OCI-LY7 (cell line): ENCODE measurements around the gene DPP10. TPM values are rescaled to one million over a fixed set of nuclear protein-coding genes. Genes with fewer than 3 reads are reported as not detected.

Source experiments
- BruUV-seq: library from RNA; stranded (reverse); fragments of 400-500 nt; replicated peaks from 2 replicates; lab custom pipeline; 2021; lab: Mats Ljungman, UMichigan
- CTCF ChIA-PET: fragments of 300-600 bp; sonication (Branson Sonifier 250); formaldehyde crosslinking; loops from one replicate; lab custom pipeline; 2022; ENCODE audit warnings: antibody characterized with exemption; ENCODE audit not compliant: unreplicated experiment; lab: Charles Lee
- POLR2A ChIA-PET: fragments of 300-600 bp; sonication (Branson Sonifier 250); formaldehyde crosslinking; loops from one replicate; lab custom pipeline; 2022; ENCODE audit warnings: antibody characterized with exemption; lab: Charles Lee
- DNase-seq: peaks from one replicate; pipeline ENCODE4 v3.0.0-alpha.2; 2015; ENCODE audit warnings: low spot score
- H2AFZ ChIP-seq: fragments of 200-600 bp; sonication (generic), shearing (Covaris generic); 2 replicates; pipeline ENCODE4 v1.6.1; 2014; ENCODE audit warnings: mild to moderate bottlenecking, antibody characterized with exemption, low read length, moderate library complexity
- H3K27ac ChIP-seq: fragments of 200-600 bp; sonication (generic); 2 replicates; pipeline ENCODE4 v1.5.1; 2014; ENCODE audit warnings: mixed run types, low read depth, mild to moderate bottlenecking, moderate library complexity, low read length, inconsistent platforms; ENCODE audit not compliant: poor library complexity, severe bottlenecking
- H3K36me3 ChIP-seq: fragments of 200-600 bp; sonication (generic); 2 replicates; pipeline ENCODE4 v1.6.1; 2014; ENCODE audit warnings: mild to moderate bottlenecking, antibody characterized with exemption, low read length, moderate library complexity, mixed read lengths; ENCODE audit not compliant: insufficient read depth
- H3K4me1 ChIP-seq: fragments of 200-600 bp; sonication (generic); 2 replicates; pipeline ENCODE4 v1.5.1; 2014; ENCODE audit warnings: mild to moderate bottlenecking, low read length; ENCODE audit not compliant: insufficient read depth, poor library complexity, severe bottlenecking
- H3K4me2 ChIP-seq: fragments of 200-600 bp; sonication (generic); 2 replicates; pipeline ENCODE4 v1.6.1; 2014; ENCODE audit warnings: mild to moderate bottlenecking, low read length
- H3K4me3 ChIP-seq: fragments of 200-600 bp; sonication (generic); 2 replicates; pipeline ENCODE4 v1.5.1; 2014; ENCODE audit warnings: mild to moderate bottlenecking, low read depth, low read length; ENCODE audit not compliant: poor library complexity, severe bottlenecking
- H3K79me2 ChIP-seq: fragments of 200-600 bp; sonication (generic); 2 replicates; pipeline ENCODE4 v1.6.1; 2016; ENCODE audit warnings: low read depth, mild to moderate bottlenecking, low read length, moderate library complexity, mixed read lengths; ENCODE audit not compliant: insufficient read depth
- H3K9me2 ChIP-seq: fragments of 200-600 bp; sonication (generic); 2 replicates; pipeline ENCODE4 v1.6.1; 2016; ENCODE audit warnings: mild to moderate bottlenecking, low read length, mixed read lengths; ENCODE audit not compliant: insufficient read depth
- H3K9me3 ChIP-seq: fragments of 200-600 bp; sonication (generic); 2 replicates; pipeline ENCODE4 v1.6.1; 2014; ENCODE audit warnings: mild to moderate bottlenecking, mixed run types, low read length, mixed read lengths
- H4K20me1 ChIP-seq: fragments of 200-600 bp; sonication (generic); 2 replicates; pipeline ENCODE4 v1.6.1; 2014; ENCODE audit warnings: mild to moderate bottlenecking, antibody characterized with exemption, low read length, moderate library complexity, mixed read lengths; ENCODE audit not compliant: insufficient read depth
- EZH2phosphoT487 ChIP-seq: fragments of 200-600 bp; sonication (generic); IDR thresholded peaks from 2 replicates; pipeline ENCODE4 v1.6.1; 2018; ENCODE audit warnings: low read depth, borderline replicate concordance, mild to moderate bottlenecking, mixed run types, antibody characterized with exemption, low read length, moderate library complexity, mixed read lengths
- intact Hi-C: fragments of 100-400 bp; cut with micrococcal nuclease; formaldehyde crosslinking; loops from one replicate; pipeline ENCODE4 v1.10.0; 2022; ENCODE audit not compliant: unreplicated experiment
- total RNA-seq, 2 experiments: library from RNA; depleted of rRNA in 1 of 2; stranded (reverse); fragments of >200 nt in 1 of 2; shearing (Covaris generic) in 1 of 2; gene quantifications; 2 replicates each; pipeline ENCODE4 v1.2.3, GENCODE V29; 2014 to 2022
- TF ChIP-seq, protein P1 (sequence below): fragments of 200-600 bp; sonication (generic); conservative IDR thresholded peaks from 2 replicates; pipeline ENCODE4 v1.5.1; 2014; ENCODE audit warnings: mild to moderate bottlenecking, antibody characterized with exemption, low read length, moderate library complexity, mixed read lengths

The DPP10 gene
- total RNA-seq, 2 experiments from 2014 or later, result not detected

DNA sequence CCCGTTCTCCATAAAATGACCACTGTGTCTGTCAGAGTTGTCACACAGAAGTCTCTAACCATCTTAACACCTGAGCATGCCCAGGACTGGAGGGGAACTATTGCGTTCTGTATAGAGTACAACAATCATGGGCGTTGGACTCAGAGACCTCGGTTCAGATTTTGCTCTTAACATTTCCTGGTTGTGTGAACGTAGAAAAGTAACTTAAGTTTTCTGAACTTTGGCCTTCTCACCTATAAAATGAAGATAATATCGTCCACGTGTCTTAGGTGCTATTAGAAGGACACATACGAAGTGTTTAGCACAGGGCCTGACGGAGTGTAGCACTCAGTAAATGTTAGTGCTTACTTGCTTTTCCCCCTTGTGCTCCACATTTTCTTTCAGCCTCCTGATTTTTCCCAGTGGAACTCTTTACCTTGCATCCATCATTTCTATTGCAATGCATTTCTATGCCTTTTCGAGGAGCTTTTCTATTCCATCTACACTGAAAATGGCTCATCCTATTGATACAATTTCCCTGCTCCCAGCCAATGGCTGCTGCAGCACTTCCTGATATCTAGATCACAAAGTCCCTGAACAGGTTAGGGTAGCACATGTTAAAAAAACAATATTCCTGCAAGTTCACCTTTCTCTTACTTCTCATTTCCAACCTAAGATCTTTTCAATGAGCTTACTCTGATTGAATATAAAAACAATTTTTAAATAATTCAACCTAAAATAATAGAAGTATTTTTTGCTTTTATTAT lies 22.7 kb downstream of the DPP10 start:
- no peaks in the 10 kb centered on the region for H4K20me1 ChIP-seq
- DNase-seq, result no peak
- TF ChIP-seq, protein P1, sequence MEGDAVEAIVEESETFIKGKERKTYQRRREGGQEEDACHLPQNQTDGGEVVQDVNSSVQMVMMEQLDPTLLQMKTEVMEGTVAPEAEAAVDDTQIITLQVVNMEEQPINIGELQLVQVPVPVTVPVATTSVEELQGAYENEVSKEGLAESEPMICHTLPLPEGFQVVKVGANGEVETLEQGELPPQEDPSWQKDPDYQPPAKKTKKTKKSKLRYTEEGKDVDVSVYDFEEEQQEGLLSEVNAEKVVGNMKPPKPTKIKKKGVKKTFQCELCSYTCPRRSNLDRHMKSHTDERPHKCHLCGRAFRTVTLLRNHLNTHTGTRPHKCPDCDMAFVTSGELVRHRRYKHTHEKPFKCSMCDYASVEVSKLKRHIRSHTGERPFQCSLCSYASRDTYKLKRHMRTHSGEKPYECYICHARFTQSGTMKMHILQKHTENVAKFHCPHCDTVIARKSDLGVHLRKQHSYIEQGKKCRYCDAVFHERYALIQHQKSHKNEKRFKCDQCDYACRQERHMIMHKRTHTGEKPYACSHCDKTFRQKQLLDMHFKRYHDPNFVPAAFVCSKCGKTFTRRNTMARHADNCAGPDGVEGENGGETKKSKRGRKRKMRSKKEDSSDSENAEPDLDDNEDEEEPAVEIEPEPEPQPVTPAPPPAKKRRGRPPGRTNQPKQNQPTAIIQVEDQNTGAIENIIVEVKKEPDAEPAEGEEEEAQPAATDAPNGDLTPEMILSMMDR, result no peak
- TF ChIP-seq EZH2phosphoT487, result no peak
- no peaks in the 10 kb centered on the region for H3K79me2 ChIP-seq
- H3K4me3 ChIP-seq, result no peak overlapping the region
- no TSS peak for BruUV-seq
- ChIA-PET POLR2A (interaction anchor here (0.5 kb wide), 1 partner anchor 102 kb away, joined by 5 read pairs; no protein-coding TSS in a partner anchor), CTCF (no interaction called here)
- H3K4me1 ChIP-seq, result no peaks in the 10 kb centered on the region
- no peaks in the 10 kb centered on the region for H3K36me3 ChIP-seq
- no peak overlapping the region for H3K27ac ChIP-seq
- H3K4me2 ChIP-seq, result no peak overlapping the region
- H3K9me3 ChIP-seq, result no peaks in the 10 kb centered on the region
- H3K9me2 ChIP-seq, result no peaks in the 10 kb centered on the region
- intact Hi-C loops, result no loop called here
- no peak overlapping the region for H2AFZ ChIP-seq

DNA sequence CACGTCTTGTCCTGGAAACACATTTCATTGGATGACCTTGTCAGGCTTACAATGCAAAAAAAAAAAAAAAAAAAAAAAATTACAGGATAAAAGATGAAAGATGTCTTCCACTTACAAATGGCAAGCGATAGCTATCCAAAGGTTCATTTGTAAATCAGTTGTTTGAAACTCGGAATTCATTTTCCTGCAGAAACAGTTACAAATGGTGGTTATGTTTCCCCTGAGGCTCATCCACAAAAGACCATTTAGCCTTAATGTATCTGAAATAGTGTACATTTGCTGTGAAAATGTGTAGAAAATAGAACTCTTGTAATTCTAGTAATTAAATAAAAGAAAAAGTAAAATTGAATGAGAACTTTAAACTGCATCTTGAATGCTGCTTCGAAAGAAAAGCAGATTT lies 25.9 kb downstream of the DPP10 start:
- CTCF ChIA-PET, result no interaction called here
- intact Hi-C loops, result no loop called here

More for the DNA sequence above, 25.9 kb downstream of the DPP10 start:
- no peak for DNase-seq
- POLR2A ChIA-PET, result interaction anchor here (0.6 kb wide), 1 partner anchor 521 kb away, joined by 4 read pairs; no protein-coding TSS in a partner anchor
- Histone ChIP-seq H3K27ac (no peak overlapping the region), H2AFZ (no peak overlapping the region), H3K9me3 (no peaks in the 10 kb centered on the region), H3K36me3 (no peaks in the 10 kb centered on the region), H3K4me2 (no peak overlapping the region), H4K20me1 (no peaks in the 10 kb centered on the region), H3K9me2 (no peaks in the 10 kb centered on the region), H3K79me2 (no peaks in the 10 kb centered on the region), H3K4me3 (no peak overlapping the region), H3K4me1 (no peaks in the 10 kb centered on the region)
- no TSS peak for BruUV-seq
- no peak for TF ChIP-seq EZH2phosphoT487
- TF ChIP-seq, protein P1, result no peak
